AG04450 (cell line): ENCODE measurements around the gene TASP1. TPM values are rescaled to one million over a fixed set of nuclear protein-coding genes. Genes with fewer than 3 reads are reported as not detected.

Experiments
- CTCF ChIA-PET: fragments of 300-600, 350-600 bp; formaldehyde crosslinking; extraction: SDS; loops from one replicate; lab custom pipeline; 2022; ENCODE audit warnings: antibody characterized with exemption, inconsistent platforms; lab: Charles Lee
- POLR2A ChIA-PET: fragments of 350-600 bp; formaldehyde crosslinking; extraction: SDS; loops from one replicate; lab custom pipeline; 2021; ENCODE audit warnings: antibody characterized with exemption, inconsistent platforms; lab: Yijun Ruan, JAX
- DNase-seq: peaks from one replicate; pipeline ENCODE4 v3.0.0-alpha.2; 2011; ENCODE audit warnings: low read depth, low spot score
- H3K27ac ChIP-seq: one replicate; pipeline ENCODE4 v1.5.1; 2012; ENCODE audit warnings: low read depth, low read length, control low read depth
- H3K27me3 ChIP-seq: one replicate; pipeline ENCODE4 v1.6.0; 2012; ENCODE audit warnings: low read length; ENCODE audit not compliant: control insufficient read depth, insufficient read depth
- H3K4me3 ChIP-seq: 2 replicates; pipeline ENCODE4 v1.5.1; 2011; ENCODE audit warnings: mild to moderate bottlenecking, low read depth, low read length, control low read depth
- H3K9me3 ChIP-seq: 2 replicates; pipeline ENCODE4 v1.5.1; 2012; ENCODE audit warnings: low read length; ENCODE audit not compliant: control insufficient read depth, insufficient read depth
- CTCF ChIP-seq: IDR thresholded peaks from 2 replicates; pipeline ENCODE4 v1.5.1; 2011; ENCODE audit warnings: low read depth, low read length, control low read depth, inconsistent platforms
- polyA plus RNA-seq: library from polyadenylated mRNA; depleted of rRNA; stranded (reverse); fragments of >200 nt; gene quantifications from 2 replicates; pipeline ENCODE4 v1.2.3, GENCODE V29; 2011

Gene TASP1
- polyA plus RNA-seq, 1 experiment: 6.0 TPM

GRCh38 chr20:13554076-13554475, 84.7 kb downstream of the TASP1 start:
- TF ChIP-seq CTCF: no peak
- ChIA-PET POLR2A (no interaction called here), CTCF (no interaction called here)
- H3K27me3 ChIP-seq: no peaks in the 10 kb centered on the region
- DNase-seq: no peak
- H3K9me3 ChIP-seq: no peaks in the 10 kb centered on the region
- H3K4me3 ChIP-seq: no peak overlapping the region
- H3K27ac ChIP-seq: no peak overlapping the region

GRCh38 chr20:13552061-13552460, 86.7 kb downstream of the TASP1 start:
- CTCF ChIA-PET: no interaction called here
- no peak overlapping the region for H3K27ac ChIP-seq
- DNase-seq: no peak

GRCh38 chr20:13549451-13549850, 89.3 kb downstream of the TASP1 start:
- H3K4me3 ChIP-seq: no peak overlapping the region
- H3K9me3 ChIP-seq: no peaks in the 10 kb centered on the region
- DNase-seq: no peak
- ChIA-PET POLR2A (no interaction called here), CTCF (interaction anchor here (0.6 to 5.8 kb wide), 10 partner anchors 9 to 430 kb away, joined by 3 to 86 read pairs (median 24); no protein-coding TSS in a partner anchor)
- no peak overlapping the region for H3K27ac ChIP-seq
- no peaks in the 10 kb centered on the region for H3K27me3 ChIP-seq
- no peak for TF ChIP-seq CTCF

More at GRCh38 chr20:13552061-13552460, 86.7 kb downstream of the TASP1 start:
- Histone ChIP-seq H3K9me3 (no peaks in the 10 kb centered on the region), H3K4me3 (no peak overlapping the region), H3K27me3 (no peaks in the 10 kb centered on the region)
- TF ChIP-seq CTCF: no peak
- POLR2A ChIA-PET: no interaction called here

GRCh38 chr20:13546497-13547131, 92.1 kb downstream of the TASP1 start:
- CTCF ChIA-PET: interaction anchor here (0.6 to 5.8 kb wide), 109 partner anchors 9 to 621 kb away, joined by 3 to 86 read pairs (median 5); no protein-coding TSS in a partner anchor
- POLR2A ChIA-PET: no interaction called here

More at GRCh38 chr20:13546497-13547131, 92.1 kb downstream of the TASP1 start:
- no peaks in the 10 kb centered on the region for H3K9me3 ChIP-seq
- peak; percentile 30 for DNase-seq
- TF ChIP-seq CTCF: peak; percentile 75
- H3K4me3 ChIP-seq: no peak overlapping the region
- H3K27me3 ChIP-seq: no peaks in the 10 kb centered on the region
- H3K27ac ChIP-seq: no peak overlapping the region
